Measurements from ENCODE around the gene WWOX. TPM values are rescaled to one million over a fixed set of nuclear protein-coding genes. Genes with fewer than 3 reads are reported as not detected.

WWOX gene
- total and polyA plus RNA-seq, 10 donors, result 5.9 to 90.3 (median 26.4) TPM

- Histone ChIP-seq H3K27me3 (replicated peaks in 1 of 7) (no peaks in the 10 kb centered on the region), H3K4me3 (no peak overlapping the region), H3K36me3 (no peaks in the 10 kb centered on the region), H3K27ac (no peak overlapping the region), H3K9me3 (no peaks in the 10 kb centered on the region), H3K4me1 (no peaks in the 10 kb centered on the region)
- WGBS, 5 donors, result 86 to 96% (median 88%) methylated on average over 3 of the region's 3 CpGs
- no peak for DNase-seq
- TF ChIP-seq POLR2AphosphoS5 (IDR thresholded peaks at IDR 0.05) (no peak), POLR2A (IDR thresholded peaks at IDR 0.05) (no peak)
- TF ChIP-seq, protein P1, sequence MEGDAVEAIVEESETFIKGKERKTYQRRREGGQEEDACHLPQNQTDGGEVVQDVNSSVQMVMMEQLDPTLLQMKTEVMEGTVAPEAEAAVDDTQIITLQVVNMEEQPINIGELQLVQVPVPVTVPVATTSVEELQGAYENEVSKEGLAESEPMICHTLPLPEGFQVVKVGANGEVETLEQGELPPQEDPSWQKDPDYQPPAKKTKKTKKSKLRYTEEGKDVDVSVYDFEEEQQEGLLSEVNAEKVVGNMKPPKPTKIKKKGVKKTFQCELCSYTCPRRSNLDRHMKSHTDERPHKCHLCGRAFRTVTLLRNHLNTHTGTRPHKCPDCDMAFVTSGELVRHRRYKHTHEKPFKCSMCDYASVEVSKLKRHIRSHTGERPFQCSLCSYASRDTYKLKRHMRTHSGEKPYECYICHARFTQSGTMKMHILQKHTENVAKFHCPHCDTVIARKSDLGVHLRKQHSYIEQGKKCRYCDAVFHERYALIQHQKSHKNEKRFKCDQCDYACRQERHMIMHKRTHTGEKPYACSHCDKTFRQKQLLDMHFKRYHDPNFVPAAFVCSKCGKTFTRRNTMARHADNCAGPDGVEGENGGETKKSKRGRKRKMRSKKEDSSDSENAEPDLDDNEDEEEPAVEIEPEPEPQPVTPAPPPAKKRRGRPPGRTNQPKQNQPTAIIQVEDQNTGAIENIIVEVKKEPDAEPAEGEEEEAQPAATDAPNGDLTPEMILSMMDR (IDR thresholded peaks at IDR 0.05 in 8 of 11, conservative IDR thresholded peaks at IDR 0.05 in 3 of 11), result no peak
- intact Hi-C loops (cut with DNase I; ENCODE audit: low total_unique reads), result no loop called here
Observed at GRCh38 chr16:78205506-78205905, 106.1 kb downstream of the WWOX start.

- intact Hi-C loops (cut with DNase I; ENCODE audit: low total_unique reads), result no loop called here
- H3K4me3 ChIP-seq, result no peak overlapping the region
- H3K27ac ChIP-seq, result no peak overlapping the region
- no peaks in the 10 kb centered on the region for H3K36me3 ChIP-seq
- no peak for DNase-seq
- H3K4me1 ChIP-seq, result no peaks in the 10 kb centered on the region
- H3K9me3 ChIP-seq, result no peaks in the 10 kb centered on the region
- 86 to 96% (median 93%) methylated on average over 2 of the region's 2 CpGs for WGBS, 5 donors
- TF ChIP-seq POLR2AphosphoS5 (IDR thresholded peaks at IDR 0.05) (no peak), POLR2A (IDR thresholded peaks at IDR 0.05) (no peak)
- TF ChIP-seq, protein P1 (IDR thresholded peaks at IDR 0.05 in 8 of 11, conservative IDR thresholded peaks at IDR 0.05 in 3 of 11), result no peak
- H3K27me3 ChIP-seq (replicated peaks in 1 of 7), result no peaks in the 10 kb centered on the region
Observed at GRCh38 chr16:78206623-78207223, 107.3 kb downstream of the WWOX start.

DNA sequence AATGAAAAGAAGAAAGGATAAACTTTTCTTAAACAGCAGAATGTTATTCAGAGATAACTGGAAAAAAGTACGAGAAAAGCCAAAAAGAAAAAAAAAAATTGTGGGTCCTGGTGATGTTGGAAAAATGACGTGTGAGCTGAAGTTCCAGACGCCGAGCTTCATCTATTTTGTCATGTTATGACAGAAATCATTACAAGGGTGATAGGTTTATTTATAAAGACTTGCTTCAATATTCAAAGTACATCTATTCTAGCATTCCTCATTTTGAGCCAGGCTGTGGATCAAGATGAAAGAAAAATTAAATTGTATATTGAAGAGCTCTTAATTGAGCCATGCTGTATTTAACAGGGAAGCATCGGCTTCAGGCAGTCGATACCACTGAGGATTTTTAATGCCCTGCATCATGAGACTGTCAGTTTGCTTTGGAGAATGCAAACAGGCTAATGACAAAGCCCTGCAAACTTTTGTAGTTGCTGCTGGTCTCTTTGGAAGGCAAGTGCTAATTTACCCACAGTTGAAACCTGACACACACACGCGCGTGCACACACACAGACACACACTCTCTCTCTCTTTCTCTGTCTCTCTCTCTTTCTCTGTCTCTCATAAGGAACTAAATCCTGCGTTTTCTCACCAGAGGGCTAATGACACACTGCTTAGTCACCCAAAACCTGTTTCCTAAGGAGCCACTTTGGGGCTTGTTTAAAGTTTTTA is 110.7 kb downstream of the WWOX start:
- TF ChIP-seq, protein P1 (IDR thresholded peaks at IDR 0.05 in 8 of 11, conservative IDR thresholded peaks at IDR 0.05 in 3 of 11), result no peak
- TF ChIP-seq POLR2AphosphoS5 (IDR thresholded peaks at IDR 0.05), result no peak
- no peak for TF ChIP-seq POLR2A (IDR thresholded peaks at IDR 0.05)
- no peak for DNase-seq
- Histone ChIP-seq H3K36me3 (no peaks in the 10 kb centered on the region), H3K27me3 (replicated peaks in 1 of 7) (no peaks in the 10 kb centered on the region), H3K27ac (no peak overlapping the region), H3K4me3 (no peak overlapping the region), H3K4me1 (no peaks in the 10 kb centered on the region), H3K9me3 (no peaks in the 10 kb centered on the region)
- intact Hi-C loops (cut with DNase I; ENCODE audit: low total_unique reads), result no loop called here
- WGBS, 5 donors, result 78 to 88% (median 83%) methylated on average over 10 of the region's 10 CpGs

DNA sequence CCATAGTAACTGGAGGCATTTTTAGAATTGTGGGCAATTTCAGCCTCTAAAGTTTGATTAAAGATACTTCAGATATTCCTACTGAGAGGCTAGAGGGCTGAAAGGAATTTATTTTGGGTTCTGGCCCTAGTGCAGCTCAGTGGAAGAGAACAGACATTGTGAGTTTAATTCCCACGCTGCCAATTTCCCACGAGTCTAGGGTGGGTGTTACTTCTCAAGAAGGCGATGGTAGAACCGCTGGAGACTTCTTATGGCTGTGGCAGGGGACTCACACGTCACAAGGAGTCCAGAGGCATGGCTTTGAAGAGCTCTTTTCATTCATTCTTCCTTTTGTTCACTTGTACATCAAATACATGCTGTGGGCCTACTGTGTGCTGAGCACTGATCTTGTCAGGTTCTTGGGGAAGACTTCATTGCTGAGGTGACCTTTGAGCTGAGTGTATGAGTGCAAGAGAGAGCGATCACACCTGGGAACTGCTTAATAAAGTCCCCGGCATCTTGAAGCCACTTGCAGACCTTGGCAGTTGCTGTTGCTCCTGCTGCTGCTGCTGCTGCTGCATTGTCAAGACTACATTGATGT is 111.7 kb downstream of the WWOX start:
- DNase-seq, result no peak
- WGBS, 5 donors, result 87 to 96% (median 90%) methylated on average over 7 of the region's 7 CpGs
- no peak overlapping the region for H3K27ac ChIP-seq
- H3K4me3 ChIP-seq, result no peak overlapping the region
- no peaks in the 10 kb centered on the region for H3K4me1 ChIP-seq
- no peaks in the 10 kb centered on the region for H3K27me3 ChIP-seq (replicated peaks in 1 of 7)
- H3K36me3 ChIP-seq, result no peaks in the 10 kb centered on the region
- intact Hi-C loops (cut with DNase I; ENCODE audit: low total_unique reads), result no loop called here
- no peaks in the 10 kb centered on the region for H3K9me3 ChIP-seq
- TF ChIP-seq, protein P1 (IDR thresholded peaks at IDR 0.05 in 8 of 11, conservative IDR thresholded peaks at IDR 0.05 in 3 of 11), result no peak
